ENCODE data around the gene CAMTA1.

- no peak for TF ChIP-seq ZNF837 (tag by site-specific recombination; IDR thresholded peaks at IDR 0.05)
- TF ChIP-seq PRDM4 (tag by site-specific recombination; IDR thresholded peaks at IDR 0.05): no peak
- no peak for TF ChIP-seq CTCF (tag by site-specific recombination; IDR thresholded peaks at IDR 0.05)
- TF ChIP-seq MEIS1 (CRISPR knock-in tag; IDR thresholded peaks at IDR 0.05; ENCODE audit: borderline replicate concordance): no peak
- no peak for TF ChIP-seq ZNF16 (tag by site-specific recombination; IDR thresholded peaks at IDR 0.05; ENCODE audit: low read depth)
- no peak for TF ChIP-seq ZNF133 (tag by site-specific recombination; IDR thresholded peaks at IDR 0.05)
- no peak for TF ChIP-seq ZBTB48 (tag by site-specific recombination; IDR thresholded peaks at IDR 0.05)
- no peak for TF ChIP-seq PRDM1 (tag by site-specific recombination; IDR thresholded peaks at IDR 0.05)
- TF ChIP-seq ZNF174 (tag by site-specific recombination; IDR thresholded peaks at IDR 0.05): no peak
- TF ChIP-seq ZNF639 (tag by site-specific recombination; IDR thresholded peaks at IDR 0.05): no peak
- TF ChIP-seq HOXA7 (CRISPR knock-in tag; IDR thresholded peaks at IDR 0.05; ENCODE audit: borderline replicate concordance): no peak
- TF ChIP-seq GLI4 (tag by site-specific recombination; IDR thresholded peaks at IDR 0.05): no peak
Observed at GRCh38 chr1:7589080-7589735, 804.0 kb downstream of the CAMTA1 start.

Measured in HEK293 (cell line).